ENCODE measurements around the gene LRIT2.

Gene LRIT2

GRCh38 chr10:84225427-84226173, at the start of gene LRIT2:
Gene LRIT2, minus strand, starts transcription at chr10:84225544. Its CDS starts 24 bp downstream, at chr10:84225520.
- no peak for DNase-seq

- peak; percentile 55 for DNase-seq
Measured at GRCh38 chr10:84270708-84271107, 45.4 kb upstream of the LRIT2 start.

GRCh38 chr10:84269773-84270172, 44.4 kb upstream of the LRIT2 start:
- DNase-seq = no peak

- DNase-seq = no peak
Measured at GRCh38 chr10:84269162-84269561, 43.8 kb upstream of the LRIT2 start.

- no peak for DNase-seq
Measured at GRCh38 chr10:84267503-84268126, 42.3 kb upstream of the LRIT2 start.

GRCh38 chr10:84265418-84265817, 40.1 kb upstream of the LRIT2 start:
- DNase-seq = peak; percentile 77

GRCh38 chr10:84264611-84265141, 39.3 kb upstream of the LRIT2 start:
- peak; percentile 58 for DNase-seq

- no peak for DNase-seq
Measured at GRCh38 chr10:84263716-84264115, 38.4 kb upstream of the LRIT2 start.

GRCh38 chr10:84262190-84262956, 37.0 kb upstream of the LRIT2 start:
- DNase-seq = no peak

GRCh38 chr10:84261236-84261915, 36.0 kb upstream of the LRIT2 start:
- DNase-seq = no peak

GRCh38 chr10:84258034-84258695, 32.8 kb upstream of the LRIT2 start:
- DNase-seq = no peak

GRCh38 chr10:84257343-84258020, 32.1 kb upstream of the LRIT2 start:
- no peak for DNase-seq

GRCh38 chr10:84256510-84257342, 31.4 kb upstream of the LRIT2 start:
- no peak for DNase-seq

GRCh38 chr10:84254552-84255478, 29.5 kb upstream of the LRIT2 start:
- no peak for DNase-seq

- DNase-seq = no peak
Measured at GRCh38 chr10:84248794-84249193, 23.4 kb upstream of the LRIT2 start.

- DNase-seq = no peak
Measured at GRCh38 chr10:84247496-84247895, 22.2 kb upstream of the LRIT2 start.

- no peak for DNase-seq
Measured at GRCh38 chr10:84244651-84245270, 19.4 kb upstream of the LRIT2 start, which contains the start of gene RGR. Gene RGR, plus strand, starts transcription at chr10:84245053. Its CDS starts 38 bp downstream, at chr10:84245091.

- DNase-seq = no peak
Measured at GRCh38 chr10:84243759-84244158, 18.4 kb upstream of the LRIT2 start.

GRCh38 chr10:84241185-84241790, 15.9 kb upstream of the LRIT2 start, which contains the start of gene LRIT1:
Gene LRIT1, minus strand, starts transcription at chr10:84241546. Its CDS starts 107 bp downstream, at chr10:84241439.
- no peak for DNase-seq
